ENCODE data around the gene KIRREL2. TPM values are rescaled to one million over a fixed set of nuclear protein-coding genes. Genes with fewer than 3 reads are reported as not detected.
"Not testable (repeated sequence)": the region's sequence is repeated elsewhere in the genome, so short reads cannot be mapped to it uniquely, and the experiment has no call there.

Gene KIRREL2
- total RNA-seq, 1 donor from 2014 or later = not detected

- no peak for DNase-seq (ENCODE audit: low read depth, low spot score)
Measured at GRCh38 chr19:35868823-35869326, 12.2 kb downstream of the KIRREL2 start.

GRCh38 chr19:35869327-35870123, 12.8 kb downstream of the KIRREL2 start:
- DNase-seq (ENCODE audit: low read depth, low spot score) = peak; percentile 30

- not testable (repeated sequence) for DNase-seq (ENCODE audit: low read depth, low spot score)
Measured at GRCh38 chr19:35870124-35870736, 13.5 kb downstream of the KIRREL2 start.

GRCh38 chr19:35870798-35871197, 14.1 kb downstream of the KIRREL2 start:
- no peak for DNase-seq (ENCODE audit: low read depth, low spot score)

GRCh38 chr19:35871611-35872010, 14.9 kb downstream of the KIRREL2 start:
- DNase-seq (ENCODE audit: low read depth, low spot score) = no peak

GRCh38 chr19:35872180-35872579, 15.5 kb downstream of the KIRREL2 start:
- DNase-seq (ENCODE audit: low read depth, low spot score) = no peak

- no peak for DNase-seq (ENCODE audit: low read depth, low spot score)
Measured at GRCh38 chr19:35874392-35874930, 17.8 kb downstream of the KIRREL2 start.

- no peak for DNase-seq (ENCODE audit: low read depth, low spot score)
Measured at GRCh38 chr19:35879068-35879467, 22.4 kb downstream of the KIRREL2 start.

- DNase-seq (ENCODE audit: low read depth, low spot score) = peak; percentile 27
Measured at GRCh38 chr19:35879770-35880317, 23.1 kb downstream of the KIRREL2 start.

GRCh38 chr19:35882114-35882832, 25.6 kb downstream of the KIRREL2 start:
- DNase-seq (ENCODE audit: low read depth, low spot score) = peak; percentile 26

GRCh38 chr19:35883882-35884281, 27.2 kb downstream of the KIRREL2 start:
- no peak for DNase-seq (ENCODE audit: low read depth, low spot score)

- no peak for DNase-seq (ENCODE audit: low read depth, low spot score)
Measured at GRCh38 chr19:35885225-35885738, 28.6 kb downstream of the KIRREL2 start.

- no peak for DNase-seq (ENCODE audit: low read depth, low spot score)
Measured at GRCh38 chr19:35885904-35886303, 29.2 kb downstream of the KIRREL2 start.

- no peak for DNase-seq (ENCODE audit: low read depth, low spot score)
Measured at GRCh38 chr19:35887197-35887596, 30.5 kb downstream of the KIRREL2 start.

GRCh38 chr19:35888398-35888797, 31.7 kb downstream of the KIRREL2 start:
- DNase-seq (ENCODE audit: low read depth, low spot score) = no peak

GRCh38 chr19:35889370-35890112, 32.8 kb downstream of the KIRREL2 start:
- no peak for DNase-seq (ENCODE audit: low read depth, low spot score)

GRCh38 chr19:35890113-35890650, 33.5 kb downstream of the KIRREL2 start:
- DNase-seq (ENCODE audit: low read depth, low spot score) = no peak

GRCh38 chr19:35891819-35892218, 35.1 kb downstream of the KIRREL2 start:
- DNase-seq (ENCODE audit: low read depth, low spot score) = not testable (repeated sequence)

GRCh38 chr19:35894342-35894741, 37.6 kb downstream of the KIRREL2 start:
- no peak for DNase-seq (ENCODE audit: low read depth, low spot score)
